ENCODE data around the gene MST1.

MST1 gene

DNA sequence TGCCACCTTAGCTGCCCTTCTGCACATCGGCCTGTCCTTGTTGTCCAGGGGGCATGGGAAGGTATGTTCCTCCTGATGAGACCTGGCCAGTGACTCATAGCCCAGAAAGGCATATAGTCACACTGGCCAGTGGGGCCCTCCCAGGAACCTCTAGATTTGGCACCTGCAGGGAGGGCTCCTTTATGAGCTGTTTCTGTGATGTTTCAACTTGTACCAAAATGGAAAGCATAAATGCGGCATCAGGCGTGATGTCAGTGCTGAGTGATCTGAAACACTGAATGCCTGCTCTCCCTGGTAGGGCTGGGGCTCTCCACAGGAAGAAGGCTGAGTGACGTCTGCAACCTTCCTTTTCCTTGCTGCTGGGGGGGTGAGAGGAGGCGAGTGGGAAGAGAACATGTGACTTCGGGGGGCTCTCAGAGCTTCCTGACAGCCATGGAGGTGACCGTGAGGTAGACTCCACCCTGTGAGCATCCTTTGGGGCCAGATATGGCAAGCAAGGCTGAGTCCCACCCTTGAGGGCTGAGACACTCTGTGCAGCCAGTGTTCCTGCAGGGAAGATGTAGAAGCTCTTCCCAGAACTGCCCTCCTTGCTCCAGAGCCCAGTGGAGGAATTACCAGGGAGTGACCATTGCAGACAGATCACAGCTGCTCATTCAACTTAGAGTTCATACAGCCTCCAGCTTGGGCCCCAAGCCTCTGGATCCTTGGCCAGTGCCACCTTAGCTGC is 52.2 kb downstream of the MST1 start:
- in situ Hi-C loops (cut with HindIII; ENCODE audit: low pct_ligation_motif_present, low sequenced_read_pairs) = no loop called here
- Histone ChIP-seq H3K27ac (no peak overlapping the region), H3K27me3 (replicated peaks) (no peaks in the 10 kb centered on the region), H3K4me3 (ENCODE audit: low read depth, low read length) (no peak overlapping the region), H3K36me3 (replicated peaks) (no peaks in the 10 kb centered on the region)
- no peak for DNase-seq
- no peak for TF ChIP-seq CTCF (IDR thresholded peaks at IDR 0.05; ENCODE audit: low read depth, low read length, missing control alignments)

- in situ Hi-C loops (cut with HindIII; ENCODE audit: low pct_ligation_motif_present, low sequenced_read_pairs) = no loop called here
- Histone ChIP-seq H3K36me3 (replicated peaks) (no peaks in the 10 kb centered on the region), H3K27me3 (replicated peaks) (no peaks in the 10 kb centered on the region), H3K27ac (no peak overlapping the region), H3K4me3 (ENCODE audit: low read depth, low read length) (no peak overlapping the region)
- no peak for TF ChIP-seq CTCF (IDR thresholded peaks at IDR 0.05; ENCODE audit: low read depth, low read length, missing control alignments)
- DNase-seq = no peak
Observed at GRCh38 chr3:49634736-49635135, 54.5 kb downstream of the MST1 start.
